Stimulated activated CD4-positive, alpha-beta T cell treated with anti-CD3 and anti-CD28 coated beads, TNF-alpha, amount 100 ng/mL, for 4 hours (primary cell): ENCODE data around the gene ABCC1.
A peak's percentile ranks its signal among the peaks of the same experiment; 100 is the strongest.
"Not testable (repeated sequence)": the region's sequence is repeated elsewhere in the genome, so short reads cannot be mapped to it uniquely, and the experiment has no call there.

Experiments used
- DNase-seq, 3 experiments: peaks; one replicate each; pipeline ENCODE4 v3.0.0-alpha.2; 2020; ENCODE audit warnings: low read depth in 3 of 3

The ABCC1 gene

DNA sequence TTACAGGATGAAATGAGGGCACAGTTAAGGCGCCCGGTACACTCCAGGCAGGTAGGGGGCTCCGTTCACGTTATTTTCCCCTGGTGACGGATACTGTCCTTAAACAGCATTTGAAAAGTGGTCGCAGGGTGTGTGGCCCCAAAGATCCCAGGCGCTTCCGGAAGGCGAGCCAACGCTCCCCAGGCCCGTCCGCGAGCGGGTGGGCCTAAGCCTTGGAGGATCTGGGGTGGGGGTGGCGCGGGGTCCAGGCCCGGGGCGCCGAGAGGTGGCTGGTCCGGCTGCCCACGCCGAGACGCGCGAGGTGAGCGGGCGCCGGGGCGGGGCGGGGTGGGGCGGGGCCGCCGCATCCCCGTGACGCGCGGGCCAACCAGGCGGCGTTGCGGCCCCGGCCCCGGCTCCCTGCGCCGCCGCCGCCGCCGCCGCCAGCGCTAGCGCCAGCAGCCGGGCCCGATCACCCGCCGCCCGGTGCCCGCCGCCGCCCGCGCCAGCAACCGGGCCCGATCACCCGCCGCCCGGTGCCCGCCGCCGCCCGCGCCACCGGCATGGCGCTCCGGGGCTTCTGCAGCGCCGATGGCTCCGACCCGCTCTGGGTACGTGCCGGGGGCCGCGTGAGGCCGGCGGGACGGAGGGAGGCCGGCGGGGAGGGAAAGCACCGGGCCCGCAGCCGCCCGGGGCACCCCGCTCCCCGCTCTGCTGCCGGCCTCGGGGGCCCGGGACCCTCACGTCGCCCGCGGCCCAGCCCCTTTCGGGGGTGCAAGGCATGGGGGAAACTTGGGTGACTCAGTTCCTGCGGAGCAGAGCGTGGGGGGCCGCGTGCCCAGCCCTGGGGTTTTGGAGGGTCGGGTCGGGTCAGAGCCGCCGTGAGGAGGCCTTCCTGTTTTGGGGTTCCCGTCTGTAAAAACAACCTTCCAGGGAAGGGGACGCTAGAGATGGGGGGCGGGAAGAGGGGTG is at the start of gene ABCC1:
TSS of gene ABCC1 (plus strand) at position 407 of the 951 bp plus-strand sequence. CDS start at position 543, 136 bp downstream.
- peak; percentile 38 to 46 (median 45) for DNase-seq

DNA sequence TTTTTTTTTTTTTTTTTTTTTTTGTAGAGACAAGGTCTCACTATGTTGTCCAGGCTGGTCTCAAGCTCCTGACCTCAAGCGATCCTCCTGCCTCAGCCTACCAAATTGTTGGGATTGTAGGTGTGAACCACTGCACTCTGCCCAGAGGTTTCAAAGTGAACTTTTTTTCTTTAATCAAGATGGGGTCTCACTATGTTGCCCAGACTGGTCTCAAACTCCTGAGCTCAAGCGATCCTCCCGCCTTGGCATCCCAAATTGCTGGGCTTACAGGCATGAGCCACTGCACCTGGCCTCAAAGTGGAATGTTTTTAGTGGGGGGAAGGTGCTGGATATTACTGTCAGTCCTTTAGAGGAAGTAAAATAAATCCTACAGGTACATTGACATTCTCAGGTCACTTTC is 49.1 kb upstream of the ABCC1 start:
- DNase-seq: no peak

DNA sequence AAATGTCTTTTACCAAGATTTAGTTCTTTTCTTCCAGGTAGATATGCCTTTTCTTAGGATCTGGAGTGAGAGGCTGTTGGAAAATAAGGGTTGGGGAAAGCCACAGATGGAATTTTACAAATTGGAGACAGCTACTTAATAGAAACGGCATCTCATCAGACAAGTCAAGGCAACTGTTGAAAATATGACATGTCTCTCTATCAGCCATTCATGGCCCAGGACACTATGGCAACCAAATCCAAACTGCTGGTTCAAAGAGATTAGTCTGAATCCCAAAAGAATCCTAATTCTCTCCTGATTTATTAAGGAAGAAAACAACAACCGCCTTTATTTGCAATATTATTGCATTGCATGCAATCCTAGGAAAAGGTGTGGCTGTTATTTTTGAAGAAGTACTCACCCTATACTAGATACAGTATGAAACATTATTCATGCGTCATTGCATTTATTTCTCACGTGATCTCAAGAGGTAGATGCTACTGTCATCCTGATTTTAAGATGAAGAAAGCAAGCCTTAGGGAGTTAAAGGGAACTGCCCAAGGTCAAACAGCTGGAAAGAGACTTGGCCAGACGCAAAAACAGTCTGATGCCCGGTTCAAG is 48.4 kb upstream of the ABCC1 start:
- DNase-seq: no peak

DNA sequence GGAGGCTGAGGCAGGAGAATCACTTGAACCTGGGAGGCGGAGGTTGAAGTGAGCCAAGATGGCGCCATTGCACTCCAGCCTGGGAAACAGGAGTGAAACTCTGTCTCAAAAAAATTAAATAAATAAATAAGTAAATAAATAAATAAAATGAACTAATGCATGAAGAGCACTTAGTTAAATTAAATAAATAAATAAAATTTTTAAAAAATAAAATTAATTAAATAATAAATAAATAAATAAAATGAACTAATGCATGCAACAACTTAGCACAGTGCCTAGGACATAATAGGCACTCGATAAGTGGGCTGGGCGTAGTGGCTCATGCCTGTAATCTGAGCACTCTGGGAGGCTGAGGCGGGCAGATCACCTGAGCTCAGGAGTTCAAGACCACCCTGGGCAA is 45.5 kb upstream of the ABCC1 start:
- no peak for DNase-seq

DNA sequence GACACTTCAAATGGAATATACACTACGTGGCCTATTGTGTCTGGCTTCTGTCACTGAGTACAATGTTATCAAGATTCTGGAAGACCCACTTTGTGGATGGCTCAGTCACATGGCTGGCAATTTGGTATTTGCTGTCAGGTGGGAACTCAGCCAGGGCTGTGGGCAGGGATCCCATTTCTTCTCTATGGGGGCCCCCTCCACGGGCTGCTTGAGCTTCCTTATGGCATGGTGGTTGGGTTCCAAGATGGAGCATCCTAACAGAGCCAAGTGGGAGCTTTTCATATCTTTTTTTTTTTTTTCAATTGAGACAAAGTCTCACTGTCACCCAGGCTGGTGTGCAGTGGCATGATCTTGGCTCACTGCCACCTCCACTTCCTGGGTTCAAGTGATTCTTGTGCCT is 43.0 kb upstream of the ABCC1 start:
- DNase-seq: no peak

DNA sequence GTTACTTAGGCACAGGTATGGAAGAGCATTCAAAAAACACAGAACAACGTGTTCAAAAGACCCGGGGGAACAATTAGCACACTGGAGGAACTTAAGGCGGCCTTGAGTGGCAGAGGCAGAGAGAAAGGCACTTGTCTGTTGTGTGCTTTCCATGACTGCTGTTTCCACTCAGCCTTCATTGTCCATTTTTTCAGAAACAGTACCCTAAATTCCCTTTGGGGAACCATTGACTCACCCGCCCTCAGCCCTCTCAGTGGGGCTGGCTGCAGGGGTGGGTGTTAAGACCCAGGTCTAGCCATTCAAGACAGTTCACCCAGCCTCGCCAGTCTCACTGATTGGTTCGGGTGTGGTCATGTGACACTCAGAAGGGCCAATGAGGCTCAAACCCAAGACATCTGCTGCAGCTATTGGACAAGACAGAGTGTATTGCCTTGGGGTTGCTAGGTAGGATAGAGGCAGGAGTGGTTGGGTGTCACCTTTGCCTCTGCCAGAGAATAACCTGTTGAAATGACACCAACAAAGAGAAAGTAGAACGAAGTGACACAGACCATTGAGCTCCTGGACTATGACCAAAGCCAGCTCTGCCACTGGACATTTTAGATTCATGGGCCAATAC is 41.4 kb upstream of the ABCC1 start:
- DNase-seq: no peak

DNA sequence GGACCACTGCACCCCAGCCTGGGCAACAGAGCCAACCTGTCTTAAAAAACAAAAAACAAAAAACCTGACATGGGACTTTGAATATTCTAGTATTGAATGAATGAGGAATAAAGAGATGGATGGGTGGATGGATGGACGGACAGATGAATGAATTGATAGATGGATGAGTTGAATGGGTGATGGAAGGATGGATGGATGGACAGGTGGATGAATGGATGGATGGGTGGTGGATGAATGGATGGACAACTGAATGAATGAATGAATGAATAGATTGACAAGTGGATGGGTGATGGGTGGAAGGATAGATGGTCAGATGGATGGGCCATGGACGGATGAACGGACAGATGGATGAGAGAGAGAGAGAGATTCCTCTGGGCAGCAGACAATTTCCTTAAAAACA is 38.2 kb upstream of the ABCC1 start:
- DNase-seq: no peak

DNA sequence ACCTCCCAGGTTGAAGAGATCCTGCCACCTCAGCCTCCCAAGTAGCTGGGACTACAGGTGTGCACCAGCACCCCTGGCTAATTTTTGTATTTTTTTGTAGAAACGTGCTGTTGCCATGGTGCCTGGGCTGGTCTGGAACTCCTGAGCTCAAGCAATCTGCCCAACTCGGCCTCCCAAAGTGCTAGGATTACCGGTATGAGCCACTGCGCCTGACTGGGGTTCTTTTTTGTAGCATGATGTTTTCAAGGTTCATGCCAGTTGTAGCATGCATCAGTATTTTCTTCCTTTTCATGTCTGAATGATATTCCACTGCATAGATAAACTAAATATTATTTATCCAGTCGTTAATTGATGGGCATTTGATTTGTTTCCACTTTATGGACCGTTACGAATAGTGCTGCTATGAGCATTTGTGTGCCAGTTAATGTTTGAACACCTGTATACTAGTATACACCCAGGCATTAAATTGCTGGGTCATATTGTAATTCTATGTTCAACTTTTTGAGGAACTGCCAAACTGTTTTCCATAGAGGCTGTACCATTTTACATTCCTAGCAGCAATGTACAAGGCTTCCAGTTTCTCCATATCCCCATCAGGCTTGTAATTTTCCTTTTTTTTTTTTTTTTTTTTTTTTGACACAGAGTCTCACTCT is 36.2 kb upstream of the ABCC1 start:
- DNase-seq: no peak

DNA sequence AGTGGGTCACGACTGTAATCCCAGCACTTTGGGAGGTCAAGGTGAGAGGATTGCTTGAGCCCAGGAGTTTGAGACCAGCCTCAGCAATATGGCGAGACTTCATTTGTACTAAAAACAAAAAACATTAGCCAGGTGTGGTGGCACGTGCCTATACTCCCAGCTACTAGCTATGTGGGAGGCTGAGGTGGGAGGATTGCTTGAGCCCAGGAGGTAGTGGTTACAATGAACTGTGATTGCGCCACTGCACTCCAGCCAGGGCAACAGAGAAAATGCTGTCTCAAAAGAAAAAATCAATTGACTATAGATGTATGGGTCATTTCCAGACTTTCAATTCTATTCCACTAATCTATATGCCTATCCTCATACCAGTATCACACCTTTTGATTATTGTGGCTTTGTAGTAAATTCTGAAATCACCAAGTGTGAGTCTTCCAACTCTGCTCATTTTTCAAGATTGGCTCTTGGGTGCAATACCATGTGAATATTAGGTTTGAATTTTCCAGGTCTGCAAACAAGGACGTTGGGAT is 33.8 kb upstream of the ABCC1 start:
- DNase-seq: no peak

DNA sequence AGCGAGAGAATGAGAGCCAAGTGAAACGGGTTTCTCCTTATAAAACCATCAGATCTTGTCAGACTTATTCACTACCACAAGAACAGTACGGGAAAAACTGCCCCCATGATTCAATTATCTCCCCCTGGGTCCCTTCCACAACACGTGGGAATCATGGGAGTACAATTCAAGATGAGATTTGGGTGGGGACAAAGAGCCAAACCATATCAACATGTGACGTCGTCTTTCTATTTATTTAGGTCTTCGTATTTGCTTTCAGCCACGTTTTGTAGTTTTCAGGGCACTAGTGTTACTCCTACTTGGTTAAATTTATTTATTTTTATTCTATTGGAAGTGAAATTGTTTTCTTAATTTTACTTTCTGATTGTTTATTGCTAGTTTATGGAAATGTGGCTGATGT is 33.1 kb upstream of the ABCC1 start:
- no peak for DNase-seq

DNA sequence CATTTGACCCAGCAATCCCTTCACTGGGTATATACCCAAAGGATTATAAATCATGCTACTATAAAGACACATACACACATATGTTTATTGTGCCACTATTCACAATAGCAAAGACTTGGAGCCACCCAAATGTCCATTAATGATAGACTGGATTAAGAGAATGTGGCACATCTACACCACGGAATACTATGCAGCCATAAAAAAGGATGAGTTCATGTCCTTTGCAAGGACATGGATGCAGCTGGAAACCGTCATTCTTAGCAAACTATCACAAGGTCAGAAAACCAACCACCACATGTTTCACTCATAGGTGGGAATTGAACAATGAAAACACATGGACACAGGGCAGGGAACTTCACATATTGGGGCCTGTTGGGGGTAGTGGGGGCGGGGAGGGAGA is 31.1 kb upstream of the ABCC1 start:
- not testable (repeated sequence) for DNase-seq

DNA sequence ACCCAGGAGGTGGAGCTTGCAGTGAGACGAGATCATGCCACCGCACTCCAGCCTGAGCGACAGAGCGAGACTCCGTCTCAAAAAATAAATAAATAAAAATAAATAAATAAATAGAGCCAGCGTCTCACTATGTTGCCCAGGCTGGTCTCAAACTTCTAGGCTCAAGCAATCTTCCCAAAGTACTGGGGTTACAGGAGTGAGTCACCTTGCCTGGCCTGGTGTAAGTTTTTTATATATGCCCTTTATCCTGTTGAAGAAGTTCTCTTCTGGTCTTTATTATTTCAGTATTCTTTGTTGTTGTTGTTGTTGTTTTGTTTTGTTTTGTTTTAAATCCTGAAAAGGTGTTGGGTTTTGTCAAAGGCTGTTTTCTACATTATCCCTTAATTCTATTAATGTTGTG is 30.1 kb upstream of the ABCC1 start:
- DNase-seq: no peak

DNA sequence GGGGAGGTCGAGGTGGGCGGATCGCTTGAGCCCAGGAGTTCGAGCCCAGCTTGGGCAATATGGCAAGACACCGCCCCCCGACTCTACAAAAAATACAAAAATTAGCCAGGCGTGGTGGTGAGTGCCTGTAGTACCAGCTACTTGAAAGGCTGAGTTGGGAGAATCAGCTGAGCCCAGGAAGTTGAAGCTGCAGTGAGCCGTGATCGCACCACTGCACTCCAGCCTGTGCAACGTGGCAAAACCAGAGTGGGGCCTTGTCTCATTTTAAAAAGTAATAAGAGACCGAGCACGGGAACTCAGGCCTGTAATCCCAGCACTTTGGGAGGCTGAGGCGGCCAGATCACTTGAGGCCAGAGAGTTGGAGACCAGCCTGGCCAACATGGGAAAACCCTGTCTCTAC is 24.4 kb upstream of the ABCC1 start:
- DNase-seq: no peak

DNA sequence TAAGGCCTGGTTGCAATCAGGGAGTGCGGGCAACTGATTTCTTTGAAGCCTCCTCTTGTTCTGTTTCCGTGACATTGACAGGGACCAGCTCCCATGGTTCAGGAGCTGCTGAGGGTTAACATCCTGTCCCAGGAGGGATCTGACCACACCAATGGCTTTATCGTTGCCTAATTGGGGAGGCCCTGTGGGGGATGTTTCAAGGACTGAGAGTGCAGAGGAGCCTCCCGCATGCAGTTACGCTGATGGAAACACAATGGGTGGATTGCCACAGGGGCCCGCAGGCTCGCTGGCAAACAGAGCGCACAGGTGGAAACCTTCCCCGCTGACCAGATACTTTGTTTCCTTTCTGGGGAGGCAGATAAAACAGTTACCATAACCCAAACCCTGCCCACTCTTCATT is 23.8 kb upstream of the ABCC1 start:
- DNase-seq: no peak

DNA sequence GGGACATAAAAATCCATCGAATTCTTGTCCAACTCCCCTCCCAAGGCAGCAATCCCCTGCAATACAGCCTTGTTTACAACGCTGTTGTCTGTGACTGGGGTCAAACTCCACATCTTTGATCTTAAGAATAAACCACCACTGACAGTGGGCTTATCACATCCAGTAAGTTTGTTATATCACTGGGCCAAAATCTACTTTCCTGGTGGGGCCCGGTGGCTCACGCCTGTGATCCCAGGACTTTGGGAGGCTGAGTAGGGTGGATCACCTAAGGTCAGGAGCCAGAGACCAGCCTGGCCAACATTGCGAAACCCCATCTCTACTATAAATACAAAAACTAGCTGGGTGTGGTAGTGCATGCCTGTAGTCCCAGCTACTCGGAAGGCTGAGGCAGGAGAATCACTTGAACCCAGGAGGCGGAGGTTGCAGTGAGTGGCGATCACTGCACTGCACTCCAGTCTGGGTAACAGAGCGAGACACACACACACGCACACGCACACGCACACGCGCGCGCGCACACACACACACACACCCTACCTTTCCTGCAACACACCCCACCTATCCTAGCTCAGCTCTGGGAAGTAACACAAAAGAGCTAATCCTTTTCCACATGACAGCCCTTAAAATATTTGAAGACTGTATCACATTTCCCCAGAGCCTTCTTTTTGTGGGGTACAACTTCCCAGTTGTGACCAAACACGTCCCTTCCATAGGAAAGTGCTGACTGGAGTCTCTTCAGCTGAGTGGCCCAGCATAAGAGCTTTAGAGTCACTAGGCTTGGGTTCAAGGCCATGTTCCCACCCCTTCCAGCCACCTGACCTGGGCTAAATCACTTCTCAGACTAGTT is 20.9 kb upstream of the ABCC1 start:
- DNase-seq: no peak

DNA sequence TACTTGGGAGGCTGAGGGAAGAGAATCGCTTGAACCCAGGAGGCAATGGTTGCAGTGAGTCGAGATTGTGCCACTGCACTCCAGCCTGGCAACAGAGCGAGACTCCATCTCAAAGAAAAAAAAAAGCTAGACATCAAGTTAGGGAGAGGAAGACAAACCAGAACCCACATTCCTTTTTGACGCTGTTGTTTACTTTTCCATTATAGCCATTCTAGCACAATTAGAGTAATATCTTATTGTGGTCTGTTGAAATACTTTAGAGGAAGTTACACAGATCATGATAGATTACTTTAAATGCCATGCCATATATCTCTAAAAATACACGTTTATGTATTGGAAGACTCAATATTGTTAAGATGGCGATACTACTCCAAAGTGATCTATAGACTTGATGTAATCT is 16.5 kb upstream of the ABCC1 start:
- DNase-seq: no peak

DNA sequence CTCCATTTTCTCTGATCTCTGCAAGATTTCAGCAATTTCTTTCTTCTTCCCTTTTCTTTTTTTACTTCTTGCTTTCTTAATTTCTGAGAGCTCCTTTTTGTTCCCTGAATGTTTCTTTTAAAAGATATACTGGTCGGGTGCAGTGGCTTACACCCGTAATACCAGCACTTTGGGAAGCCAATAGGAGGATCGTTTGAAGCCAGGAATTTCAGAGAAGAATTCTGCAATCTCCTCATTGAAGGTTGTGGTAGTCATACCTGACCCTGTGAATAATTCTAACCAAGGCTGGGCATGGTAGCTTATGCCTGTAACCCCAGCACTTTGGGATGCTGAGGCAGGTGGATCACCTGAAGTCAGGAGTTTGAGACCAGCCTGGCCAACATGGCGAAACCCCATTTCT is 15.6 kb upstream of the ABCC1 start:
- no peak for DNase-seq

DNA sequence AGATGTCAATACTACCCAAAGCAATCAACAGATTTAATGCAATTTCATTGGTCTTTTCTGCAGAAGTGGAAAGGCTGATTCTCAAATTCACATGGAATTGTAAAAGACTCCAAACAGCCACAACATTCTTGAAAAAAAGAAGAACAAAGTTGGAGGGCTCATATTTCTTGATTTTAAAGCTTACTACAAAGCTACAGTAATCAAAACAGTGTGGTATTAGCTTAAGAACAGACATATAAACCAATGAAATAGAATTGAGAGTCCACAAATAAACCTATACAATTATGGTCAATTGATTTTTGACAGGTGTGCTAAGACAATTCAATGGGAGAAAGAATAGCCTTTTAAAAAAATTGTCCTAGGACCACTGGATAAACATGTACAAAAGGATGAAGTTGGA is 14.4 kb upstream of the ABCC1 start:
- DNase-seq: no peak

DNA sequence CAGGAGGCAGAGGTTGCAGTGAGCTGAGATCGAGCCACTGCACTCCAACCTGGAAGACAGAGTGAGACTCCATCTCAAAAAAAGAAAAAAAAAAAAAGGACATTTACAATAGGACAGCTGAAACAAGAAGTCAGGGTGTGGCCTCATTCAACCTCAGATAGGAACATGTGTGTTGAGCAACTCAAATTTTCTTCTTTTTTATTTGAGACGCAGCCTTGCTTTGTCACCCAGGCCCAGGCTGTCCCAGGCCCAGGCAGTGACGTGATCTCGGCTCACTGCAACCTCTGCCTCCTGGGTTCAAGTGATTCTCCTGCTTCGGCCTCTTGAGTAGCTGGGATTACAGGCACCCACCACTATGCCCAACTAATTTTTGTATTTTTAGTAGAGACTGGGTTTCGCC is 12.6 kb upstream of the ABCC1 start:
- DNase-seq: not testable (repeated sequence)

DNA sequence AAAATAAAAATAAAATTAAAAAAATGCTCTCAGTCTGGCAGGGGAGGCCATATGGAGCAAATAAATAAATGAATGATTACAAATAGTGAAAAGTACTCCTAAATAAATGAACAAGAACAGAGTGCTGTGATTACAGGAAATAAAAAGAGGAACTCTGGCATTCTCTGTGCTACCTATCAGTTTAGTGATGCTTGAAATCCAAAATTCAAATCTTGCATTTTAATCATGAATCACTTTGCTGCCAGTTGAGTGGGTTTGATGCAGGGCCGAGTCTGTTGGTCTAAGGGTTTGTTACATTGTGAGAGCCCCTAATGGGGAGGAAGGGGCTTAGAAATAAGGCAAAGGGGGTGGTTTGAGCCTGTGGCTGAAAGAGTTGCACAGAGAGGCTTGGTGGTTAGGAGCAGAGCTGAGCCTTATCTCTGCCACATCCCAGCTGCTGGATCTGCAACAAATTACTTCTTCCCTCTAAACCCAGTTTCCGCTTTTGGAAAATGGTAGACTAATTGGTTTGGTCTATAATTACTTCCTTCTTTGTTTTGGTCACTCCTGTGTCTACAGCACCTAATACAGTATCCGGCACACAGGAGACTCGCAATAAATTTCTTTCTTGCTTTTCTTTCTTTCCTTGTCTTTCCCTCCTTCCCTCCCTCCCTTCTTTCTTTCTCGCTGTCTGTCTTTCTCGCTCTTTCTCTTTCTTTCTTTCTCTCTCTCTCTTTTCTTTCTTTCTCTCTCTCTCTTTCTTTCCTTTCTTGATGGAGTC is 6.3 kb upstream of the ABCC1 start:
- no peak for DNase-seq
